Measurements from ENCODE around the gene ABCA6. TPM values are rescaled to one million over a fixed set of nuclear protein-coding genes. Genes with fewer than 3 reads are reported as not detected.

The ABCA6 gene
- polyA plus RNA-seq, 2 of the 4 experiments (the other 2 are of a cell fraction) = 0.05 TPM; not detected in 1

DNA sequence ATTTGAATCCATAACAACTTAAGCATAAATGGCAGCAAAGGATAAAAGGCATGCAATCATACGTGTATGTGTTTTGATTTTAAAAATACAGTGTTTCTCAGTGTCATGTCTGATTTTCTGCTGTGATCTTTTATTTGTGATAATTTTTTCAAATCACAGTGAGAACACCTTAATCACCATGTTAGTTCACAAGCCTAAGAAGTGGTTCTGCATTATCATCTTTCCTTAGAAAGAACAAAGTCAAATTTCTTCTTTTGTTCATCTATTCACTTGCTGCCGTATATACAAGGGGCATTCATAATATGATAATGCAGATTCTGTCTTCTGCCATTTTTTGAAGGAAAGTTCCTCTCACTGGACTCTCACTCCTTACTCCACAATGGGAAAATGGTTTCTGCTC is 47.7 kb downstream of the ABCA6 start:
- CTCF ChIA-PET = no interaction called here

DNA sequence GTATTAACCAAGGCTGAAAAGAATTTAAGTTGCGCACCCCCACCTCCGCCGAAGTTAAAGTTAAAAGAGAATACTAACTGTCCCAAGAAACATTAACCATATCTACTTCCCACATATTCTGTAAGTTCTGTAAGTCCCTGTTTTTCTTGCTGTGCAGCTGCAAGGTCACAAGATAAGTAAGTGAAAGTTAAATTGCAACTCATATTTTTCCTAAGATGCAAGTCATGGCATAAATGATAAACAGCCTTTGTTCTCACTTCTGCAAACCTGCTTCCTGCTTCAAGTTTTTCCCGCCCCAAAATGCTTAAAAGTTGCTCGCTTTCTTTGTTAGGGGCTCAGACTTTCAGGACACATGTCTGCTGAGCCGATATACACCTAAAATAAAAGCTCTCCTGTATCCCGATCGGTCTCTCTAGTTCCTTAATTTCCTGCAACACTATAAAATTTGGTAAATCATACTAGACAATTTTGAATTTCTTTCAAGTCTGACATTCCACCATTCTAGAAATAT is 48.4 kb downstream of the ABCA6 start:
- H3K9me3 ChIP-seq = no peaks in the 10 kb centered on the region
- no peaks in the 10 kb centered on the region for H3K4me1 ChIP-seq
- no peak for FAIRE-seq
- ATAC-seq = no peak
- 74% methylated on average over 8 of the region's 8 CpGs for WGBS (ENCODE audit: missing lambda C conversion rate)
- ChIA-PET CTCF (no interaction called here), POLR2A (no interaction called here)
- DNase-seq (ENCODE audit: low read depth in 1 of 2, low spot score in 1 of 2) = no peak
- no peak overlapping the region for H3K4me2 ChIP-seq
- H3K27ac ChIP-seq = no peak overlapping the region
- 0 out of 2 replicates have a peak, but pooled peaks have one; percentile 52 for TF ChIP-seq NFE2L2 (conservative IDR thresholded peaks at IDR 0.05; ENCODE audit: low read length)
- TF ChIP-seq, protein P1, sequence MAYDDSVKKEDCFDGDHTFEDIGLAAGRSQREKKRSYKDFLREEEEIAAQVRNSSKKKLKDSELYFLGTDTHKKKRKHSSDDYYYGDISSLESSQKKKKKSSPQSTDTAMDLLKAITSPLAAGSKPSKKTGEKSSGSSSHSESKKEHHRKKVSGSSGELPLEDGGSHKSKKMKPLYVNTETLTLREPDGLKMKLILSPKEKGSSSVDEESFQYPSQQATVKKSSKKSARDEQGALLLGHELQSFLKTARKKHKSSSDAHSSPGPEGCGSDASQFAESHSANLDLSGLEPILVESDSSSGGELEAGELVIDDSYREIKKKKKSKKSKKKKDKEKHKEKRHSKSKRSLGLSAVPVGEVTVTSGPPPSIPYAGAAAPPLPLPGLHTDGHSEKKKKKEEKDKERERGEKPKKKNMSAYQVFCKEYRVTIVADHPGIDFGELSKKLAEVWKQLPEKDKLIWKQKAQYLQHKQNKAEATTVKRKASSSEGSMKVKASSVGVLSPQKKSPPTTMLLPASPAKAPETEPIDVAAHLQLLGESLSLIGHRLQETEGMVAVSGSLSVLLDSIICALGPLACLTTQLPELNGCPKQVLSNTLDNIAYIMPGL (CRISPR knock-in tag; IDR thresholded peaks at IDR 0.05; ENCODE audit: borderline replicate concordance) = no peak
- H3K4me3 ChIP-seq = no peak overlapping the region

More for the DNA sequence above, 47.7 kb downstream of the ABCA6 start:
- DNase-seq (ENCODE audit: low read depth in 1 of 2, low spot score in 1 of 2) (no peak), FAIRE-seq (no peak), ATAC-seq (no peak)
- H3K4me3 ChIP-seq = no peak overlapping the region
- no peak overlapping the region for H3K4me2 ChIP-seq
- no peaks in the 10 kb centered on the region for H3K4me1 ChIP-seq
- POLR2A ChIA-PET = no interaction called here
- WGBS (ENCODE audit: missing lambda C conversion rate) = 74% methylated on average over 2 of the region's 2 CpGs
- H3K9me3 ChIP-seq = no peaks in the 10 kb centered on the region
- TF ChIP-seq CEBPB (IDR thresholded peaks at IDR 0.05) (no peak), ZC3H11A (IDR thresholded peaks at IDR 0.05) (no peak), NR3C1 (IDR thresholded peaks at IDR 0.05) (no peak), JUNB (IDR thresholded peaks at IDR 0.05) (no peak), PHF8 (IDR thresholded peaks at IDR 0.05; ENCODE audit: borderline replicate concordance, low read depth) (no peak), RCOR1 (IDR thresholded peaks at IDR 0.05; ENCODE audit: low read depth, low read length) (no peak), HEYL (CRISPR knock-in tag; IDR thresholded peaks at IDR 0.05) (no peak), NPAS2 (CRISPR knock-in tag; IDR thresholded peaks at IDR 0.05; ENCODE audit: borderline replicate concordance) (no peak), SMC3 (IDR thresholded peaks at IDR 0.05) (no peak), ZNF302 (CRISPR knock-in tag; IDR thresholded peaks at IDR 0.05) (no peak), FOXS1 (CRISPR knock-in tag; IDR thresholded peaks at IDR 0.05) (no peak), CHD2 (IDR thresholded peaks at IDR 0.05; ENCODE audit: low read length, partially characterized antibody) (no peak)
- TF ChIP-seq, protein P2, sequence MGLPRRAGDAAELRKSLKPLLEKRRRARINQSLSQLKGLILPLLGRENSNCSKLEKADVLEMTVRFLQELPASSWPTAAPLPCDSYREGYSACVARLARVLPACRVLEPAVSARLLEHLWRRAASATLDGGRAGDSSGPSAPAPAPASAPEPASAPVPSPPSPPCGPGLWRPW (IDR thresholded peaks at IDR 0.05) = no peak
- TF ChIP-seq, protein P3, sequence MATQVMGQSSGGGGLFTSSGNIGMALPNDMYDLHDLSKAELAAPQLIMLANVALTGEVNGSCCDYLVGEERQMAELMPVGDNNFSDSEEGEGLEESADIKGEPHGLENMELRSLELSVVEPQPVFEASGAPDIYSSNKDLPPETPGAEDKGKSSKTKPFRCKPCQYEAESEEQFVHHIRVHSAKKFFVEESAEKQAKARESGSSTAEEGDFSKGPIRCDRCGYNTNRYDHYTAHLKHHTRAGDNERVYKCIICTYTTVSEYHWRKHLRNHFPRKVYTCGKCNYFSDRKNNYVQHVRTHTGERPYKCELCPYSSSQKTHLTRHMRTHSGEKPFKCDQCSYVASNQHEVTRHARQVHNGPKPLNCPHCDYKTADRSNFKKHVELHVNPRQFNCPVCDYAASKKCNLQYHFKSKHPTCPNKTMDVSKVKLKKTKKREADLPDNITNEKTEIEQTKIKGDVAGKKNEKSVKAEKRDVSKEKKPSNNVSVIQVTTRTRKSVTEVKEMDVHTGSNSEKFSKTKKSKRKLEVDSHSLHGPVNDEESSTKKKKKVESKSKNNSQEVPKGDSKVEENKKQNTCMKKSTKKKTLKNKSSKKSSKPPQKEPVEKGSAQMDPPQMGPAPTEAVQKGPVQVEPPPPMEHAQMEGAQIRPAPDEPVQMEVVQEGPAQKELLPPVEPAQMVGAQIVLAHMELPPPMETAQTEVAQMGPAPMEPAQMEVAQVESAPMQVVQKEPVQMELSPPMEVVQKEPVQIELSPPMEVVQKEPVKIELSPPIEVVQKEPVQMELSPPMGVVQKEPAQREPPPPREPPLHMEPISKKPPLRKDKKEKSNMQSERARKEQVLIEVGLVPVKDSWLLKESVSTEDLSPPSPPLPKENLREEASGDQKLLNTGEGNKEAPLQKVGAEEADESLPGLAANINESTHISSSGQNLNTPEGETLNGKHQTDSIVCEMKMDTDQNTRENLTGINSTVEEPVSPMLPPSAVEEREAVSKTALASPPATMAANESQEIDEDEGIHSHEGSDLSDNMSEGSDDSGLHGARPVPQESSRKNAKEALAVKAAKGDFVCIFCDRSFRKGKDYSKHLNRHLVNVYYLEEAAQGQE (IDR thresholded peaks at IDR 0.05) = no peak
- TF ChIP-seq, protein P4, sequence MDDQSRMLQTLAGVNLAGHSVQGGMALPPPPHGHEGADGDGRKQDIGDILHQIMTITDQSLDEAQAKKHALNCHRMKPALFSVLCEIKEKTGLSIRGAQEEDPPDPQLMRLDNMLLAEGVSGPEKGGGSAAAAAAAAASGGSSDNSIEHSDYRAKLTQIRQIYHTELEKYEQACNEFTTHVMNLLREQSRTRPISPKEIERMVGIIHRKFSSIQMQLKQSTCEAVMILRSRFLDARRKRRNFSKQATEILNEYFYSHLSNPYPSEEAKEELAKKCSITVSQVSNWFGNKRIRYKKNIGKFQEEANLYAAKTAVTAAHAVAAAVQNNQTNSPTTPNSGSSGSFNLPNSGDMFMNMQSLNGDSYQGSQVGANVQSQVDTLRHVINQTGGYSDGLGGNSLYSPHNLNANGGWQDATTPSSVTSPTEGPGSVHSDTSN (IDR thresholded peaks at IDR 0.05) = no peak
- TF ChIP-seq, protein P5, sequence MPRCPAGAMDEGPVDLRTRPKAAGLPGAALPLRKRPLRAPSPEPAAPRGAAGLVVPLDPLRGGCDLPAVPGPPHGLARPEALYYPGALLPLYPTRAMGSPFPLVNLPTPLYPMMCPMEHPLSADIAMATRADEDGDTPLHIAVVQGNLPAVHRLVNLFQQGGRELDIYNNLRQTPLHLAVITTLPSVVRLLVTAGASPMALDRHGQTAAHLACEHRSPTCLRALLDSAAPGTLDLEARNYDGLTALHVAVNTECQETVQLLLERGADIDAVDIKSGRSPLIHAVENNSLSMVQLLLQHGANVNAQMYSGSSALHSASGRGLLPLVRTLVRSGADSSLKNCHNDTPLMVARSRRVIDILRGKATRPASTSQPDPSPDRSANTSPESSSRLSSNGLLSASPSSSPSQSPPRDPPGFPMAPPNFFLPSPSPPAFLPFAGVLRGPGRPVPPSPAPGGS (IDR thresholded peaks at IDR 0.05) = no peak
- H3K27ac ChIP-seq = no peak overlapping the region
